GM18951 (cell line): ENCODE measurements around the gene LPCAT2.

ENCODE experiments used
- POLR2A ChIP-seq: IDR thresholded peaks from 4 replicates; pipeline ENCODE4 v1.6.1; 2011; ENCODE audit warnings: mild to moderate bottlenecking; ENCODE audit not compliant: insufficient read length, insufficient read depth; ENCODE audit errors: extremely low read depth
- in situ Hi-C: fragments of 300-500 bp; cut with MboI; formaldehyde crosslinking; loops from one replicate; pipeline ENCODE4 v1.12.0; 2022; ENCODE audit warnings: low sequenced_read_pairs, mixed read lengths, inconsistent platforms; ENCODE audit not compliant: unreplicated experiment

The LPCAT2 gene

DNA sequence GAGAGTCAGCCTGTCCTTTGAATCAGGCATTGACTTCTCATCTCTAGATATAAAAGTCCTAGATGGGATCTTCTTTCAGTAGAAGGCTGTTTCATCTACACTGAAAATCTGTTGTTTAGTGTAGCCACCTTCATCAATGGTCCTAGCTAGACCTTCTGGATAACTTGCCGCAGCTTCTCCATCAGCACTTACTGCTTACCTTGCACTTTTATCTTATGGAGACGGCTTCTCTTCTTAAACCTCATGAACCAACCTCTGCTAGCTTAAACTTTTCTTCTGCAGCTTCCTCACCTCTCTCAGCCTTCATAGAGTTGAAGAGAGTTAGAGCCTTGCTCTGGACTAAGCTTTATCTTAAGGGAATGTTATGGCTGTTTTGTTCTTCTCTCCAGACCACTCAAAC, 35.3 kb upstream of the LPCAT2 start:
- no peak for TF ChIP-seq POLR2A
- in situ Hi-C loops: no loop called here

DNA sequence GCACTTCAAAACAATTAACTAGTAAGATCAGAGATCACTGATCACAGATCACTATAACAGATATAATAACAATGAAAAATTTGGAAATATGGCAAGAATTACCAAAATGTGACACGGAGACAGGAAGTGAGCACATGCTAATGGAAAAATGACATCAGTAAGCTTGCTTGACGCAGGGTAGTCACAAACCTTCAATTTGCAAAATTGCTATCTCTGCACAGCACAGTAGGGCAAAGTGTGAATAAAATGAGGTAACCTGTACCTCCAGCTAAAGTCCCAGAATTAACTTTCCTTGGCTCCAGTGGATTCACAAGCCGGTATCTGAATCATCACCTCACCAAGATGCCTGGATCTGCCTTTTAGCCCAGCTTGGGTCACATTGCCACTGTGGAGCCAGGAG, 34.1 kb upstream of the LPCAT2 start:
- in situ Hi-C loops: no loop called here
- no peak for TF ChIP-seq POLR2A

DNA sequence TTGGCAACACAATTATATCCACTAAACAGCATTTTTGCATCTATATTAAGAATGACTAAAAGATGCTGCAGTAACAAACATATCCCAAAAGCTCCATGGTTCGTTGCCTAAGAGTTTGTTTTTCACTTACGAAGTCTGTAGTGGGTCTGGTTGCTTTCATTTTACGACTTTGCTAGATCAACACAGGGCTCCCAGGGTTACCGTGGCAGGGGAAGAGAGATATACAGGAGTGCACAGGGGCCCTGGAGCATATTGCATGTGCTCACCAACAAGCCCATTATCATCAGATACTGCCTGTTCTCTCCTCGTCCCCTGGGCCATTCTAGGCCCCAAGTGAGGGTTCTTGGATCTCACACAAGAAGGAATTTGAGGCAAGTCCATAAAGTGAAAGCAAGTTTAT, 33.0 kb upstream of the LPCAT2 start:
- in situ Hi-C loops: no loop called here
- TF ChIP-seq POLR2A: no peak

DNA sequence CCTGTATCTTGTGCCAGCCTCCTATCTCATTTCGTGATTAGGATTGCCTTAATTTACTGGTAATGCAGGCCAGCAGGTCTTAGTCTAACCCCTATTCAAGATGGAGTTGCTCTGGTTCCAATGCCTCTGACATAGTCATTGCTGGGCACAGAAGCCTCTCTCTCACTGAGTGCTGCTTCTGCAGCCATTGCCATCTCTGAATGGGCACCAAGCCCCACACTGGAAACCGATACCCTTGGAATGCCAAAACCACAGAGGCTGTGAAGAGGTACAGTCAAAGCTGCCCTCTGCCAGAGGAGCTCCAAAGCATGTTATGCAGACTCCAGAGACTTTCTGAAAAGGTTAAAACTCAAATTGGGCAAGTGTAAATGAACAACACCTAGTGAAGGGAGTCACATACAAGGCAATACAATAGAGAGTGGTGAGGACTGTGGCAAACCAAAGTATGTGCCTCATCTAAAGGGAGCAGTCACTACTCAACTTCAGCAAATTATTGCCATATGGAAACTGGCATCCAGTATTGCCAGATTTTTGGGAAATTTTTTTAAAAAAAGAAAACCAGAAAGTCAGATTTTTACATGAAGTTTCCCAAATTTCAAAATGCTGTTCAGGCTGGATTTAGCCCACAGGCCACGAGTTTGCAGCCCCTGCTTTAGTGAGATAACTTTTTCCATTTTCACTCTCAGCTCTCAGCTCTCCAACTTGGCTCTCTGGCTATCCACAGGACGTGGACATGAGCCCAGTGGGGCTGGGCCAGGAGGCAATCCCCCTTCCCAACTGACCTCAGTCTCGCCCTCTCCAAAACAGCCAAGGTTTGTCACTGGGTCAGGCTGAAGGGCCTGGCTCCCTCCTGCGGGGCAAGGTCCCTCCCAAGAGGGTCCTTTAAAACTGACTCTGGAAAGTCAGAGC, 32.0 kb upstream of the LPCAT2 start:
- in situ Hi-C loops: no loop called here
- TF ChIP-seq POLR2A: no peak

DNA sequence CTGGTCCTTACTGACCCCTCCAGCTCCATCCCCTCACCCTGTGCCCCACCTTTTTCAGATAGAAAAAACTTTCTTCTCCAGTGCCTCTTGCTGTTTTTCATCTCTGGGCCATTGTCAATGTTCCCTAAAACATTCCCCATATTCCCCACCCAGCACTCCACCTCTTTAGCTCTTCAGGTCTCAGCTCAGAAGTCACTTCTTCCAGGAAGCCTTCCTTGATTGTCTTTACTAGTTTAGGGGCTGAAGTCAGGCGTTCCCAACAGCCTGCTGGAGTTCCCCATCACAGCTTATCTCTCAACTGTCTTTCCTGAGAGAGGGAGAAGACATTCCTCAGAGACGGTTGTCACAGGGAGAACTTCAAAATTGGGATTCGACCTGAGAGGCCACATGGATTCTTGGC, 31.1 kb upstream of the LPCAT2 start:
- no peak for TF ChIP-seq POLR2A
- in situ Hi-C loops: no loop called here

DNA sequence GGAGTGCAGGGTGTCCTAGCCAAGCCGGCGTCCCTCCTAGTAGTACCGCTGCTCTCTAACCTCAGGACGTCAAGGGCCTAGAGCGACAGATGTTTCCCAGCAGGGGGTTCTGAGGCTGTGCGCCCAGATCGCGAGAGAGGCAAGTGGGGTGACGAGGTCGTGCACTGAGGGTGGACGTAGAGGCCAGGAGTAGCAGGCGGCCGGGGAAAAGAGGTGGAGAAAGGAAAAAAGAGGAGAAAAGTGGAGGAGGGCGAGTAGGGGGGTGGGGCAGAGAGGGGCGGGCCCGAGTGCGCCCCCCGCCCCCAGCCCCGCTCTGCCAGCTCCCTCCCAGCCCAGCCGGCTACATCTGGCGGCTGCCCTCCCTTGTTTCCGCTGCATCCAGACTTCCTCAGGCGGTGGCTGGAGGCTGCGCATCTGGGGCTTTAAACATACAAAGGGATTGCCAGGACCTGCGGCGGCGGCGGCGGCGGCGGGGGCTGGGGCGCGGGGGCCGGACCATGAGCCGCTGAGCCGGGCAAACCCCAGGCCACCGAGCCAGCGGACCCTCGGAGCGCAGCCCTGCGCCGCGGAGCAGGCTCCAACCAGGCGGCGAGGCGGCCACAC, 29.9 kb upstream of the LPCAT2 start, which contains the start of gene MMP2:
Gene MMP2 (plus strand): TSS at position 372 of the 603 bp plus-strand sequence. CDS start 282 bp downstream, outside the sequence.
- no peak for TF ChIP-seq POLR2A
- in situ Hi-C loops: no loop called here

DNA sequence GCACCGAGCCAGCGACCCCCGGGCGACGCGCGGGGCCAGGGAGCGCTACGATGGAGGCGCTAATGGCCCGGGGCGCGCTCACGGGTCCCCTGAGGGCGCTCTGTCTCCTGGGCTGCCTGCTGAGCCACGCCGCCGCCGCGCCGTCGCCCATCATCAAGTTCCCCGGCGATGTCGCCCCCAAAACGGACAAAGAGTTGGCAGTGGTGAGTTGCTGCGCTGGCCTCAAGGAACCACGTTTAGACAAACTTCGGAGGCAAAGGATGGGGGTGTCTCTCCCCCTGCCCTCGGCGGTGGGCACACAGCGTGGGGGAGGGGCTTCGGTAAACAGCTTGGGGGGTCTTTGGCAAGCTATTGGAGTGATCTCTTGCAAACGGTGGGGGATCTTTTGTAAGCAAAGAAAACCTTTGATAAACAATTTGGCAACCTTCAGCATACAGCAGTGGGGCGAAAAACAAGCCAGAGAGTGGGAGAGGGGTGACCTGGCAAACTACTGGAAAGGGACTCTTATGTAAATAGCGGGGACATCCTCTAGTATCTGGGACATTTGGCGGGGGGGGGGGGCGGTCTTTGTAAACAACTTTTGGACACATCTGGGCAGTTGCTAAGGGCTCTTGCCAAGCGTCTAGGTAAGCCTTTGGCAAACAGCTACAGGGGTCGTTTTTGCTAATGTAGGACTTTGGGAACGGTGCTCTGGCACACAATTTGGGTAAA, 29.3 kb upstream of the LPCAT2 start:
- in situ Hi-C loops: no loop called here
- TF ChIP-seq POLR2A: no peak

DNA sequence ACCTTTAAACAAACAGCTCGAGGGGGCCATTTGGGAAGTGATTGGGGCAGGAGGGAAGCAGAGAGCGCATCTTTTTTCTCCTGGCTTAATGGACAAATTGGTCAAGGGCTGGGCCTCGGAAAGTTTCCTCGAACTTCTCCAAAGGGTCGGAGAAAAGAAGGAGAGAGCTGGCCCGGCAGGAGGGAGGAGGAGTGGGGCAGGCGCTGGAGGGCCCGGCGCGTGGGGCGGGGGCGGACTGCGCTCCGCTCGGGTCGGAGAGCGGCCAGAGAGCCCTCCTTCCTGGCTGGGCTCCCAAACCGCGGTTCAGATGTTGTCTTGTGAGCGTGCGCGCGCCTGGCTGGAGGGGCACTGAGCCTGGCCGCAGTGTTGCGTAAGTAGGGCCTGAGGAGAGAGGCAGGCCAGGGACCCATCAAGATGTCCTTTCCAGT, 28.6 kb upstream of the LPCAT2 start:
- no peak for TF ChIP-seq POLR2A
- in situ Hi-C loops: no loop called here

DNA sequence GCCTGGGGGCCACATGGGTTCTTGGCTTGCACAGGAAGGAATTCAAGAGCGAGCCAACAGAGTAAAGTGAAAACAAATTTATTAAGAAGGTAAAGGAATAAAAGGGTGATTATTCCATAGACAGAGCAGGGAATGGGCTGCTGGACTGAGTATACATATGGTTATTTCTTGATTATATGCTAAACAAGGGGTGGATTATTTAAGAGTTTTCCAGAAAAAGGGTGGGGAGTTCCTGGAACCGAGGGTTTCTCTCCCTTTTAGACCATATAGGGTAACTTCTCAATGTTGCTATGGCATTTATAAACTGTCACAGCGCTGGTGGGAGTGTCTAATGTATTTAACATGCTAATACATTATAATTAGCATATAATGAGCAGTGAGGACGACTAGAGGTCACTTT, 27.8 kb upstream of the LPCAT2 start:
- in situ Hi-C loops: no loop called here
- TF ChIP-seq POLR2A: no peak

DNA sequence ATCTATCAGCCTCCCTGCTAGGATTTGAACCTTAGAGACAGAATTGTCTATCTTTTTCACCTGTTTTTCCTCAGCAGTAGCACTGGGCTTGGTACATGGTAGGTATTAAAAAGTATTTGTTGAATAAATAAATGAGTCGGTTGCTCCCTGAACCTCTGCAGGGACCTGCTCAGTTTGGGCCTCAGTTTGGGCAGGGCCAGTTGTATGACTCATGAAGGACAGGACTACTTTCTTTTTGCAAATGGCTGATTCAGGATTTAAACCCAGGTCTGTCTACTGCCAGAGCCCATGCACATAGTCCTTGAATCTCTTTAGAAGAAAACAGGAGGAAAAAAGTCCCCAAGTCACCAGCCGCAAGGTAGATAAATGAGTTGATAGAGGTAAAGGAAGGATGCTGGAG, 26.8 kb upstream of the LPCAT2 start:
- in situ Hi-C loops: no loop called here
- no peak for TF ChIP-seq POLR2A

DNA sequence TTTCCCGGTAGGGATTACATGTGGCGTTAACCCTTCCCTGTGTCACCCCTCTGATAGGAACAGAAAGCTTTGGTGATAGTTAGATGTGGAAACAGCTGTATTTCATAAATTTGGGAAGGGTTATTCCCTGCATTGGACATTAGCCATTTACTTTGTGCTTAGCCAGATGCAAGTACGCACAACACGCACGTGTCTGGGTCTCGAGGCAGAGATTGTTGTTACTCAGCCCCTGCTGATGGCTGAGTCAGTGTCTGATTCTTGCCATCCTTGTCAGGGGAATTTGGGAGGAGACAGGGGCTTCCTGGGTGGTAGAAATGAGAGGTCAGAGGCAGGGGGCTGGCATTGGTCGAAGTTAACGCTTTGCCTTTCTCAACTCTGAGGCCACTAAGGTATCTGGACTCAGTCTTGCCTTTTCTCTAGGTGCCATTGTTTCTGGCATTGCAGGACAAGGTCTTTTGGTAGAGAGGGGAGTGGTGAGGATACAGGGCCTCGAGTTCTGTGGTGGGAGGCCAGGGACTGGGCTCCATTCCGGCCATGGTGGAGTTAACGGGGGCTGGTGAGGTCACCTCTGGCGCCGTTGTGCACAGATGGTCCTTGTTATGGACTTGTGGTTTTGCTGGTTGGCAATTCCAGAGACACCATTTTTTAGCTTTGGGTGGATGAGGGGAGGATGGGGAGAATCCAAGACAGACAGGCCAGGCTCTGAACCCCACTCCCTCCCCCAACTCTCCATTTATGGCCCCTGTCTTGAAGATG, 21.6 kb upstream of the LPCAT2 start:
- no peak for TF ChIP-seq POLR2A
- in situ Hi-C loops: no loop called here

DNA sequence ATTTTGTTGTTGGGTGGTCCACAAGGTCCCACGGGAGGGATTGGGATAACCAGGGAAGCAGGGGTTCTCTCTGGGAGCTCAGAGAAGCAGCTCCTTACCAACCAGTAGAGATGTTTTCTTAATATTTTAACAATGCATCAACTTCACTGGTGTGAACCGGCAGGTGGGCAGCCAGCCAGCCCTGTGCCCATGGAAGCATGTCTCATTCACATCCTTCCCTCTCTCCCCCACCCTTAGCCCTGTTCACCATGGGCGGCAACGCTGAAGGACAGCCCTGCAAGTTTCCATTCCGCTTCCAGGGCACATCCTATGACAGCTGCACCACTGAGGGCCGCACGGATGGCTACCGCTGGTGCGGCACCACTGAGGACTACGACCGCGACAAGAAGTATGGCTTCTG, 20.6 kb upstream of the LPCAT2 start:
- in situ Hi-C loops: no loop called here
- TF ChIP-seq POLR2A: no peak
